Panc1 (cell line): ENCODE results near the gene RTP5.

Experiments
- CTCF ChIP-seq: fragments of 450-650 bp; IDR thresholded peaks from 2 replicates; pipeline ENCODE4 v1.5.1; 2017; ENCODE audit warnings: mild to moderate bottlenecking
- REST ChIP-seq, 2 experiments: IDR thresholded peaks; 2 replicates each; pipeline ENCODE4 v1.6.1; 2011 to 2012; ENCODE audit warnings: low read depth in 2 of 2, control low read depth in 1 of 2, low read length in 1 of 2, mild to moderate bottlenecking in 1 of 2, moderate library complexity in 1 of 2; ENCODE audit not compliant: insufficient read depth in 1 of 2
- SIN3A ChIP-seq: IDR thresholded peaks from 2 replicates; pipeline ENCODE4 v1.6.1; 2012; ENCODE audit warnings: low read depth, mild to moderate bottlenecking, low read length, moderate library complexity, borderline replicate concordance; ENCODE audit not compliant: insufficient read depth

GRCh38 chr2:241844066-241844728 is 25.3 kb upstream of the RTP5 start:
- no peak for TF ChIP-seq CTCF
- TF ChIP-seq SIN3A, result no peak
- no peak for TF ChIP-seq REST (IDR thresholded peaks at IDR 0.05; ENCODE audit: insufficient read depth in 1 of 2, low read depth in 2 of 2, low read length in 1 of 2)
